HUDEP-2 (cell line): Measurements from ENCODE around the gene KAT14.
A peak's percentile ranks its signal among the peaks of the same experiment; 100 is the strongest.
"Not testable (repeated sequence)": the region's sequence is repeated elsewhere in the genome, so short reads cannot be mapped to it uniquely, and the experiment has no call there.

ENCODE experiments used
- DNase-seq, 76 experiments: peaks; one replicate each; lab custom pipeline; 2025; ENCODE audit not compliant: unreplicated experiment in 76 of 76; lab: John Stamatoyannopoulos, UW

KAT14 gene

DNA sequence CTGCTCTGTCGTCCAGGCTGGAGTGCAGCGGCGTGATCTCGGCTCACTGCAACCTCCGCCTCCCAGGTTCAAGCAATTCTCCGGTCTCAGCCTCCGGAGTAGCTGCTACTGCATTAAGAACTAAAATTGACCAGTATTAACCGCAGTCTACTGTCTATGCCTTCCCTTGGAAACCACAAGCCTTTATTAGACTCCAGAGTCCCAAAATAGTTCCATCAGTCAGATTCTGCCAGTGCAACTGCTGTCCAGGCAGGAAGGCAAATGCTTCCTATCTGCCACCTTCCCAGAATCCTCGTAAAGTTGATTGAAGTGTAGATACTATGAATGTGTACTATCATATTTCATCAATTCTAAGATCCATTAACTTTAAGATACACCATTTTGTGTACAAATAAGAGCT is 16.7 kb downstream of the KAT14 start:
- DNase-seq = no peak

DNA sequence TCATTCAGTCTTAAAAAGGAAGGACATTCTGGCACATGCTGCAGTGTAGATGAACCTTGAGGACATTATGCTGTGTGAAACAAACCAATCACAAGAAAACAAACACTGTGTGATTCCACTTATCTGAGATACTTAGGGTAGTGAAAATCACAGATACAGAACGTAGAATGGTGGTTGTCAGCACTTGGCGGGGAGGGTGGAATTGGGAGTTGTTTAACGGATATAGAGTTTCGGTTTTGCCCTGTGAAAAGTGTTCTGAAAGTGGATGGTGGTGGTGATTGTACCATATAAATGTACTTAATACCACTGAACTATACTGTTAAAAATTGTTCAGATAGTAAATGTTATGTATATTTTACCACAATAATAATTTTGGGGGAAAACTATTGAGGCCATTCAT is 18.4 kb downstream of the KAT14 start:
- DNase-seq = no peak

DNA sequence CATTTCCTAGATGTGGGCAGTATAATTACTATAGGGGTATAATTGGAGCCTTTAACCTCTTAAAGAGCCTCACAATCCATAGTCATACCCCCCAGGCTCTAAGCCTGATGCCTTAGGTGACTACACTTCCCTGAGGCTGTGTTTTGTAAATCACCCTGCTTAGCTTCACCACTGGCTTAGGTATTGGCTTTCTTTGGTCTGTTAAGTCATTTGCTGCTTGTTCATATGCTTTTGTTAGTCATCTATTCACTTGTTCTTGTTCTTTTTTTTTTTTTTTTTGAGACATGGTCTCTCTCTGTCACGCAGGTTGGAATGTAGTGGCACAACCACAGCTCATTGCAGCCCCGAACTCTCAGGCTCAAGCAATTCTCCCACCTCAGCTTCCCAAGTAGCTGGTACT is 26.7 kb downstream of the KAT14 start:
- DNase-seq = no peak

DNA sequence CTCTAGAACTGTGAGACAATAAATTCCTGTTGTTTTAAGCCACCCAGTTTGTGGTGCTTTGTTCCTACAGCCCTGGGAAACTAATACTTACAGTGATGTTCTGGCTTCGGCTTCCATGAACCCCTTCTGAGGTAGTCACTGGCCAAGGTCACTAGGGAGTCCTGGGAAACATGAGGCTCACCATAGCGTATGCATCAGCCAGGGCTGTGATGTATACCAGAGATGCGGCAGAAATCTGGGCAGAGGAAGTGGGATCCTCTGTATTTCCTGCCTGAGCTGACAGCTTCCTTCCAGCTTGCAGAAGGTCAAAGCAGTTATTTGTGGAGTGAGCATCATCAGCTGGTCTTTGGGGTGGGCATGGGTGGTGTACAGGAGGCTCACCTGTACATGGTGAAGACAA is 27.9 kb downstream of the KAT14 start:
- DNase-seq = no peak

DNA sequence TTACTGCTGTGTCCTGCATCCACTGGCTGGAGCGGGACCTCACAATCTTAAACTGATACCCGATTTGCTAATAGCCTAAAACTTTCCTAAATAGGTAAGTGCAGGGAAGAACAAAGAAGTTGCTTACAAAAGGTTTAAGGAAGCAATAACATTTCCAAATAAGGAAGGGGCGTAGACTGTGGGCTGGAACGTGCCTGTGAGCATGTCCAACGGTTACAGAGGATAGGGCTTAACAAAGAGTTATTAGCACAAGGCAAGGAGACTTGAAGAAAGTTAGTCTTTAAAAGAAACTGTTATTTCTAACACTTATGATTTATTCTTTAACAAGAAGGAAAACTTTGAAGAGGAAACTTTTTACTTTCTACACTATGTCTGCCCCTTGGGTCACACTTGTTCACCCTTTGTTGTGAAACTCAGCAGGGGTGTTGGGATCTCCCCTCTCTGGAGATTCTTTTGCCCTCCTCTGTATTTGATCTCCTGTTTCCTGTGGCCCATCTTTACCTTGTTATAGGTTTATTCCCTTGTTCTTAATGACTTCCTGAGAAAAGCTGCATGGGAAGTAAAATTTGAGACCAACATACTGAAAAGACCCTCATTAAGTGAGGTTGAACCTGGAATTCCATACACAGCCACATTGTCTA is 28.7 kb downstream of the KAT14 start:
- DNase-seq = no peak

DNA sequence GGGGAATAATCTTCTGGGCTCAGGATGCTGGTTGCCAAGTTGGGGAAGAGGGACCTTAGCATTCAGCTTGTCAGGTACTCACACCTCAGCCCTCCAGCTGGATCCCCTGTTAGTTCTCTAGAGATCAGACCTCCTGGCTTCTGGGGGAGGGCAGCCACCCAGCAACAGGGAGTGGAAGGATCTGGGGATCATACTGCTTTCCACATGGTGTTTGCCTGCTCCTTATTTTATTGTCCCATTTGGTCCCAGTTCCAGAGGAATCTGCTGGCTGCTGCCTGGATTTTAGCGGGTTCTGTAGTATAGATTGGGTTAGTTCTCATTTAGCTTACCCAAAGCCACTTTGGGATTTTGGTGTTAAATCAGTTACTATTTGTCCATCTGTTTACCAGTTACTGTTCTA is 29.3 kb downstream of the KAT14 start:
- DNase-seq = no peak

DNA sequence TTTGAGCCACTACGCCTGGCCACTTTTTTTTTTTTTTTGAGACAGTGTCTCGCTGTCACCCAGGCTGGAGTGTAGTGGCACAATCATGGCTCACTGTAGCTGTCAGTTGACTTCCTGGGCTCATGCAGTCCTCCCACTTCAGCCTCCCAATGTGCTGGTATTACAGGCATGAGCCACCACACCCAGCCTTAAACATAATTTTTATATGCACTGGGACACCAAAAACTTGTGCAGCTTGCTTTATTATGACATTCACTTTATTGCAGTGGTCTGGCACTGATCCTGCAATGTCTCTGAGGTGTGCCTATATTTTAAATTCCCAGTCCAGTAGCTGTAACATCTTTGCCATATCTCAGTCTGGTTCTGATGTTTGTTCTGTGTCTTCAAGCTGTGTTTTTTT is 34.7 kb downstream of the KAT14 start:
- DNase-seq = no peak

DNA sequence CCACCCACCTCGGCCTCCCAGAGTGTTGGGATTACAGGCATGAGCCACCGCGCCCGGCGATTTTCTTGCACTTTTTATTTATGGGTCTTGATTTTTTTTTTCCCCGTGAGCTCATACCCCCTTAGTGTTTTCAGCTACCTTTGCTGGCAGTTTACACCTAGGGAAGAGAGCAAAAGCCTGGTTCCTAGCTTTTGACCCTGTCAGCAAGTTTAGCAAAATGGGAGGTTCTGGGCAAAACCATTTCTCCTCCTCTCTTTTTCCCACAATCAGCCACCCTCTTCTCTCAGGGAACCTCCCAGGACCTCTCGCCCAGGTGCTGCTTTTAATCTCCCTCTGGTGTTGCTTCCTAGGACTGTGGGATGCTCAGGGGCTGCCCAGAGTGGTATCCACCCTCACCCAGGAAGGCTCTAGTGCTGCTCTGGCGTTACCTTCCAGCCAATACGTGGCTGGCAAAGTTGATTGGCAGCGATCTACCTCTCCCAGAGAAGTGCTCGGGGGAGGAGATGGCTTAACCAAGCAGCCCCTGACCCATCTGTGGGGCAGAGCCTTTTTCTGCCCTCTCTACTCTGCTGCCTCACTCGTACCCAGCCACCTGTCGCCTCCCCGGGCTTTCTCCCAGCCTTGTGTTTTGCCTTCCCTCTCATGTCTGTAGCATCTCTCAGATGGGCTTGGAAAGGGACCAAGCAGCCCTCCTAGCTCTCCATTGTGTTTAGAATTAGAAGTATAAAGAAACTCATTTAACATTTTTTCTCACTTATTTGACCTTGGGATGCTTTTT is 37.4 kb downstream of the KAT14 start:
- DNase-seq = no peak

DNA sequence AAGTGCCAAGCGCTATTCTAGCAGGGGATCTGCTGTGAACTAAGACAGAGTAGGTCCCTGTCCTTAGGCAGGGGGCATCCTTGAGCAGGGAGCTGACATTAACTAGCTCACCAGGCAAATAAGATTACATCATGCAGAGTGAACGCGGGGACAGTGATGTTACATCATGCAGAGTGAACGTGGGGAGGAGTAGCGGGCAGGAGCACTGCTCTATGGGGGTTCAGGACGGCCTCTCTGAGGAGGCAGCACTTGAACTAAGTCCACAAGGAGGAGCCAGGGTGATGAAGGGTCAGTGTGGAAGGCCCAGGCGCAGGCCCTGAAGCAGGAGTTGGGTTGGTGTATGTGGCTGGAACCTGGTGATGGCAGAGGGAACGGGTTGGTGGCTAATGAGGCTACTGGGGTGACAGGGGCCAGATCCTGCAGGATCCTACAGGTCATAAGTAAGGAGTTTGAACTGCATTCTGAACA is 38.7 kb downstream of the KAT14 start:
- peak in 1 of 76 experiments; percentile 3 for DNase-seq

DNA sequence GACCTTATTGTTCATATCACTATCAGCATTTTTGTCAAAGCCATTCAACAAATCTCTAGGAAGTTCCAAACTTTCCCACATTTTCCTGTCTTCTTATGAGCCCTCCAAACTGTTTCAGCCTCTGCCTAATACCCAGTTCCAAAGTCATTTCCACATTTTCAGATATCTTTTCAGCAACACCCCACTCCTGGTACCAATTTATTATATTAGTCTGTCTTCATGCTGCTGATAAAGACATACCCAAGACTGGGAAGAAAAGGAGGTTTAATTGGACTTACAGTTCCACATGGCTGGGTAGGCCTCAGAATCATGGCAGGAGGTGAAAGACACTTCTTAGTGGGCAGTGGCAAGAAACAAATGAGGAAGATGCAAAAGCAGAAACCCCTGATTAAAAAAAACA is 42.7 kb downstream of the KAT14 start:
- not testable (repeated sequence) for DNase-seq

DNA sequence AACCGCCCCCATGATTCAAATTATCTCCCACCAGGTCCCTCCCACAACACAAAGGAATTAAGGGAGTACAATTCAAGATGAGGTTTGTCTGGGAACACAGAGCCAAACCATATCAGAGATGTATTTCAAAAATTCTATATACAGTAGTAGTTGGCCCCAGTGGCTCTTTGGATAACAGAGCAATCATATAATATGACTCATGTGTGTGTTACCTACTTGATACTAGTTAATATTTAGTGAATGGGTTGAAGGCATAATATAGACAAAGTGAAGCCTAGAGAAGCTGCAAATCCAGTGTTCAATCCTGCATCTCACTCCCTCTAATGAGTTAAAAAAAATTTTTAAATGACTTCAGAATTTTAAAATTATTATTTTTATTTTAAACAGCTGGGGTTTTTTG is 43.2 kb downstream of the KAT14 start:
- no peak for DNase-seq

DNA sequence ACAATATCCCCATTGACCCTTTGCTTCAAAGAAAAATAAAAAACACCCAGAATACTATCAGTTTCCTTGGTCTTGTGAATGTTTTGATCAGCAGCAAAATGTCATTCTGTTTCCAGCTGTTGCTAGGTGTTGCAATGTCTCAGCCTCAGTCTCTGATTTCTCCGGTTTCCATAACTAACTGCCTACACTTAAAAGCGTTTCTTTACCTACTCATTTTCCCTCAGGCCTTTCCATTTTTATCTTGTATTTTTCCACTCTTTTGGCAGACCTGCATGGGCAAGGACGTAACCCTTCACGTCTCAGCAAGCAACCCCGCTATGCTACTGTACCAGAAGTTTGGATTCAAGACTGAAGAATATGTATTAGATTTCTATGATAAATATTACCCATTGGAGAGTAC is 49.4 kb downstream of the KAT14 start:
- no peak for DNase-seq

DNA sequence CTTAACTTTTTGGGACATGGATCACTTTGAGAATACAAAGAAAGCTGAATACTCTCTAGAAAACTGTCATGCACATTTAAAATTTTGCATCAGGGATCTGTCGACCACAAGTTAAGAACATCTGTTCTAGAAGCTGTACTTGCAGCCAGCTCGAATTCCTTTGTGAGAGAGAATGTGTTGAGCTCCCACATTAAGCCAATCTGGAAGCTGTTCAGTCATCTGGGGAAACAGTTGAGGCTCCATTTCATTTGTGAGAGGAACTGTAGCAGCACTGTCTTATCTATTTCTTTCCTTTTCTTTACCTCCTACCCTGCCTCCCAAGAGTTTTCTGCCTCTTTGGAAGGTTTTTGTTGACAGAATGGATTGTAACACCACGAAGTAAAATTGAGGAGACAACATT is 50.8 kb downstream of the KAT14 start:
- DNase-seq = no peak

DNA sequence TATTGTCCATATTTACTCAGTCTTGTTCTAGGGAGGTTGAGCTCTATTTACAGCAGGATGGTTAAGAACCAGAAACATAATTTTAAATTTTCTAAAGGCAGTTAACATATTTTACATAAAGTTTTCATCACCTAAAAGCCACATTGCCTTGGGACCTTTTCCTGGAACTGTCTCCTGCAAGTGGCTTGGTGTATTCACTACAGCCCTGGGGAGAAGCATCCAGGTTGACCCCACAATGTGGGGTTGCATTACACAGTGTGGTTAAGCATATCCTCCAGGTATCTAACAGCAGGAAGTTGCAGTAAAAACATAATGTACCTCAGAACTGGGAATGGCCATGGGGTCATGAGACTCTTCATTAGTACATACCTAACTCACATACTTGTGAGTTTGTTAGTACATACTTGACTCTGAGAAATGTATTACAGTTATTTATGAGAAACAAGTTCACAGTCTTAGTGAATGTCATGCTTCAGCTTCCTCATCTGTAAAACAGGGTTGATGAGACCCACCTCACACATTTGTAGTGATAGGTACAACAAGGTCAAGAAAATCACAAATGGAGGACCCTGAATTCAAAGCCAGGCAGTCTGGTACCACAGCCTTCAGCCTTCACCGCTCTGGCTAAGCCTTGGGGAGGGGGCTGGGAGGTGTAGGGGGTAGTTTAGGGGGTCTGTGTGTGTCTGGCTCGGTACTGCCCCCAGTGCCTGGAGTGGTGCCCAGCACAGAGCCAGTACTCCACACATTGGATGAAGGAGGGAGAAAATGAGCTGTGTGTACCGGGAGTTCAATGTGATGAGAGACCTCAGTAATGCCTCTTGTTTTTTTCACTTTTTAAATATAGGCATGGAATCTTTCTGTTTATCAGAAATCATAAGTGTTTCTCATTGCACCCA is 52.9 kb downstream of the KAT14 start:
- no peak for DNase-seq

DNA sequence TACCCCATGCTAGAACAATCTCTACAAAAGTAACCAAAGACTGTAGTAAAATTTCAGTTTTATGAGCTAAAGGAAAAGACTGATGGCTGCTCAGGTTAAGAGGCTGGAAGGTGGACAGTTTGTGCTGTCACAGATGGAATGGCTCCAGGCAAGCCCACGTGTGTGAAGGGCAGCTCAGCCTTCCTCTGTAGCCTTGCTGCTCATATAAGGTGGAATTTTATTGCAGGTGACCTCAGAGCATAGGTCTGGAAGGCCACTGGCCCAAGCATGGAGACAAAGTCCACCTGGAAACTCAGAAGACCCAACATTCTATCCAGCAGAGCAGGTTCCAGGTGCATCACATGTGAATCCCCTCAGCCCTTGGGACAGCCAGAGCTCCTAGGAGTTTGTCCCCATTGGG is 53.6 kb downstream of the KAT14 start:
- DNase-seq = no peak

DNA sequence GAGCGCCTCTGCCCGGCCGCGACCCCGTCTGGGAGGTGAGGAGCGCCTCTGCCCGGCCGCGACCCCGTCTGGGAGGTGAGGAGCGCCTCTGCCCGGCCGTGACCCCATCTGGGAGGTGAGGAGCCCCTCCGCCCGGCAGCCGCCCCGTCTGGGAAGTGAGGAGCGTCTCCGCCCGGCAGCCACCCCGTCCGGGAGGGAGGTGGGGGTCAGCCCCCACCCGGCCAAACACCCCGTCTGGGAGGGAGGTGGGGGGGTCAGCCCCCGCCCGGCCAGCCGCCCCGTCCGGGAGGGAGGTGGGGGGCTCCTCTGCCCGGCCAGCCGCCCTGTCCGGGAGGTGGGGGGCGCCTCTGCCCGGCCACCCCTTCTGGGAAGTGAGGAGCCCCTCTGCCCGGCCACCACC is 56.8 kb downstream of the KAT14 start:
- not testable (repeated sequence) for DNase-seq

DNA sequence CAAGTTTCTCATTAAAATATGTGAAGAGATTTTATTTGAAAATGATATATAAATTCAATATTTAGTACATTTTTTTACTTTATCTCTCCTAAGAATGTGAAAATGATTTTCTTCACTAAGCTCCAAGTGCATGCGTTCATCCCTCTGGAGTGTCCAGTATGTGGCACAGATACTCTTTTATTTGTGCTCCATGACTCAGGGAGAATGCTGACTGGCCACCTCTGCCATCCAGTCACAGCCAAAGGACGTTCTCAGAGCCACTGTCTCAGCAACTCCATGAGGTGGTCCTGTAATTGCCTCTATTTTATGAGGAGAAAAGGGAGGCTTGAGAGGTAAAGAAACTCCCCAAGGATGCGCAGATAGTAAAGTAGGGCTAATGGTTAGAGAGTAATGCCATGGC is 58.3 kb downstream of the KAT14 start:
- no peak for DNase-seq

DNA sequence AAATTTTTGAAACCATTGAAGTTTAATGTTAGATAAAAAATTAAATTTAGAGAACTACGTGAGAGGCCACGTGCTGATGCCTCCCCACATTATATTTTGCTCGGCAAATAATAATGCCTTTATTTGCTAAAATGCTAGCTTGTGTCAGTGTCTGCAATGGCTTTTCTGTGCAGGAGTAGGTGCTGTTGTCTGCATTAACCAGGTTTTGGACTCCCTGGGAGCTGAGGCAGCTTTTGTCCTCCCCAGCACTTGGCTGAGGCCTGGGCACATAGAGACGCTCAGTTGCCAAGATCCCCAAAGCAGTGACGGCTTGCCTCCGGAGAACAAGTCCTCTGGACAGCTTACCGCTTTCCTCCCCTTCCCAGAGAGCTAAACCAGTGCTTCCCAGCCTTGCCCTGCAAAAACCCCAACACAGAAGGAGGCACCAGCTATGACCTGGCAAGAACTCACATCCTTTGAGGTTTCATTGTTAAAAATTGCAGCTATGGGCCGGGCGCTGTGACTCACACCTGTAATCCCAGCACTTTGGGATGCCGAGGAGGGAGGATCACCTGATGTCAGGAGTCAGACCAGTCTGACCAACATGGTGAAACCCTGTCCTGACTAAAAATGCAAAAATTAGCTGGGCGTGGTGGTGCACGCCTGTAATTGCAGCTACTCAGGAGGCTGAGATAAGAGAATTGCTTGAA is 59.9 kb downstream of the KAT14 start:
- no peak for DNase-seq

DNA sequence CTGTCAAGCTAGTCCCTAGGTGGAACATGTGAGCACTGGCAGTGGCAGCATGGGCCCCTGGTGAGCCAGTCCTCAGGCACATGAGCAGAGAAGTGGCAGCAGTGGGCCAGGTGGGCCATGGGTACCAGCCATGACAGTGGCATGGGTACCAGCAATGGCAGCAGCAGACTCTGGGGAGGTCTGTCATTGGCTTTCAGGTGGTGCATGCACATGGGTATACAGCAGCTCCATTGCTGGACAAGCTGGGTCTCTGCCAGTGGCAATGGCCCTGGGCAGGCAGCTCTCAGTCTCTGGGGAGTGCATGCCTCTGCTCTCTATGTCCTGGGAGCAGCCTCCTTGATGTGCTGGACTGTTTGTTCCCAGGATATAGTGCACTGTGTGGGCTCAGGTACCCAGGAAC is 65.3 kb downstream of the KAT14 start:
- DNase-seq = no peak

DNA sequence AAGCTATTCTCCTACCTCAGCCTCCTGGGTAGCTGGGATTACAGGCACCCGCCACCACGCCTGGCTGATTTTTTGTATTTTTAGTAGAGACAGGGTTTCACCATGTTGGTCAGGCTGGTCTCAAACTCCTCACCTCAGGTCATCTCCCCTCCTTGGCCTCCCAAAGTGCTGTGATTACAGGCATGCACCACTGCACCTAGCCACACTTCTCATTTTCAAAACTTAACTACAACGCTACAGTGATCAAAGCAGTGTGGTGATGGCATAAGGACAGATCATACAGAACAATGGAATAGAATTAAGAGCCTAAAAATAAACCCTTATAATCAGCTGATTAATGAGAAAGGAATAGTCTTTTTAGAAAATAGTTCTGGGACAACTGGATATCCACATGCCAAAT is 66.0 kb downstream of the KAT14 start:
- DNase-seq = not testable (repeated sequence)

DNA sequence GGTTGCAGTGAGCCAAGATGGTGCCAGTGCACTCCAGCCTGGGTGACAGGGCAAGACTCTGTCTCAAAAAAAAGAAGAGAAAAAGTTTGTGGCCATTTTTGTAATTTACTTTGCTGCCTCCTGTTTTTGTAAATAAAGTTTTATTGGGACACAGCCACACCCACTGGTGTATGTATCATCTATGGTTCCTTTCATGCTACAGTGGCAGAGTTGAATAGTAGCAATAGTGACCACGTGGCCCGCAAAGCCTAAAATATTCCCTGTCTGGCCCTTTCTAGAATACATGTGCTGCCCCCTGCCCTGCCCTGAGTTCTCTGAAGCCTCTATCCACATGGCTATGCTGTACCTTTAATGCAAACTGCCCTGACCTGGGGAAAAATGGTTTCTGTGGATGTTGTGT is 75.3 kb downstream of the KAT14 start:
- no peak for DNase-seq
